Right atrium auricular region (tissue), 2 donors: ENCODE results near the gene MAPRE3. TPM values are rescaled to one million over a fixed set of nuclear protein-coding genes. Genes with fewer than 3 reads are reported as not detected.

Experiments
- DNase-seq: peaks from one replicate; pipeline ENCODE4 v3.0.0-alpha.2; 2019; ENCODE audit warnings: low spot score
- H3K27ac ChIP-seq, 2 donors: fragments of 200-600 bp; sonication (generic); 1 replicate in 1 of 2; 2 replicates in 1 of 2; pipeline ENCODE4 v1.5.1; 2016 to 2019
- H3K27me3 ChIP-seq, 2 donors: fragments of 200-600 bp; sonication (generic); one replicate each; pipeline versions ENCODE4 v1.5.1 to v1.6.0; 2017 to 2019
- H3K36me3 ChIP-seq: fragments of 200-600 bp; sonication (generic); one replicate; pipeline ENCODE4 v1.5.1; 2016
- H3K4me1 ChIP-seq, 2 donors: fragments of 200-600 bp; sonication (generic); one replicate each; pipeline versions ENCODE4 v1.5.1 to v1.6.0; 2017 to 2019
- H3K4me3 ChIP-seq, 2 donors: fragments of 200-600 bp; sonication (generic); 1 replicate in 1 of 2; 2 replicates in 1 of 2; pipeline ENCODE4 v1.5.1; 2017 to 2019; ENCODE audit warnings: mild to moderate bottlenecking in 1 of 2, moderate library complexity in 1 of 2
- H3K9me3 ChIP-seq, 2 donors: fragments of 200-600 bp; sonication (generic); one replicate each; pipeline ENCODE4 v1.5.1; 2019
- CTCF ChIP-seq, 2 donors: fragments of 200-600 bp; sonication (generic); IDR thresholded peaks; one replicate each; pipeline ENCODE4 v1.5.1; 2019; ENCODE audit warnings: antibody characterized with exemption in 2 of 2
- total RNA-seq, 2 donors: library from RNA; depleted of rRNA; stranded (reverse); fragments of >200 nt; gene quantifications; one replicate each; pipeline ENCODE4 v1.1.0, GENCODE V29; 2016

MAPRE3 gene
- total RNA-seq, 2 donors from 2014 or later, result 20.6 to 33.4 TPM

DNA sequence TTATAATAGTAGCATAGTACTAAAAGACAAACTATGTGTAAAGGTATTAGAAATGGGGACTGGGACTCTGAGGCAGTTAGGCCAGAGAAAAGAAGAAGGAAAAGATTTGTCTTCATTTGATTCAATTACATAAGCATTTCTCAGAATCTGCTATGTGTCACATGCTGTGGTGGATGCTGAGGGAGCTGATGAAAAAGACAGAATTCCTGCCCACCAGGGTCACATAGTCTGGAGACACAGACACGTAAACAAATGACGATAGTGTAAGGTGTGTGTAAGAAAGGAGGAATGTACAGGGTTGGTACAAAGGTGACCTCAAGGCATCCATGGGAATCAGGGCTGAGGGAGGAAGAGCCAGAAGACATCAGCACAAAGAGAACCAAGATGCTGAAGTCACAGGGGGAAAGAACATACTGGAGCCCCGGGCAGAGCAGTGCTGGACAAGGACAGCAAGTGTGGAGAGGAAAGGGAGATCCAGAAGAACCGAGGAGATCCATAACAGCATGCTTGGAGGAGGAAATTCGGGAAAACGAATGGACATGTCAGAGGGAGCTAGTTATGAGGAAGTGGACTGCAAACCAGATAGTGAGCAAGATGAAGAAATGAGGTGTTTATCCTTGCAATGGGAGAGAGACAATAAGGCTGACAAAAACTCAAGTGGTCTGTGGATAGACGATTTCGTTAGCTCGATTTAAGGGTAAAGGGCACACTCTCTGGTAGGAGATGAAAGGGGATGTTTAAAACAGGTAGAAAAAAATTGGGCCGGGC, 1.2 kb upstream of the MAPRE3 start:
- no peak for DNase-seq
- Histone ChIP-seq H3K27ac (no peak overlapping the region), H3K36me3 (no peaks in the 10 kb centered on the region), H3K27me3 (no peaks in the 10 kb centered on the region), H3K4me1 (peaks cover 0 to 30% of the 10 kb centered on the region in 2 donors), H3K9me3 (no peaks in the 10 kb centered on the region), H3K4me3 (no peak overlapping the region)
- no peak for TF ChIP-seq CTCF (IDR thresholded peaks at IDR 0.05)

DNA sequence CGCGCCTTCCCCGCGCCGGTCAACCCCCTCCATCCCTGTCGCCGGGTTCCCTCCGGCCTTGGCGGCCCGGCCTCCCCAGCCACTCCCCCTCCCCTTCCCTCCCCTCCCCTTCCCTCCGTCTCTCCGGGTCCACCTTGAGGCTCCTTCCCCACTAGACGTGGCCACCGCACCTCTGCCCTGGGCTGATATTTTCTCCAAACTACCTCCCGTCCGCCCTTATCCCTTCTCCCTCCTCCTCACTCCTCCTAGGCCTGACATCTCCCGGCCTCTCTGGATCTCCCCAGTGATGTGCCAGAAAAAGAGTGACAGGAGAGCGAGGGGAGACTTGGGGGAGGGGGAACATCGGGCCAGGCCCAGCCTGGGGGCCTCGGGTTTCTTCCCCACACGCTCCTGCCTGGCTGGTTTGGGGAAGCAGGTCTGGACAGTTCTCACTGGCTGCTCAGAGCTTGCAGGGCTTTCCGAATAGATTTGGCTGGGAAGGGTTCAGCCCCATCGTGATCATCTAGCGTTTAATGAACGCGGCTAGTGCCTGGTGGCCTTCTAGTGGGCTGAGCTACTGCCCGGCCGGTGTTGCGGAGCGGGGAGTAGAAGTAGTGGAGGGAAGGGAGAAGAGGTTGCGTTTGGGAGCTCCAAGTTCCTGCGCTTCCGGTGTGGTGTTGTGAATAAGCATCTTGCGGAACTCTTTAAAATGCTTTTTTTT, 641 bp downstream of the MAPRE3 start:
- Histone ChIP-seq H3K27me3 (no peaks in the 10 kb centered on the region), H3K4me1 (peaks cover 0 to 34% of the 10 kb centered on the region in 2 donors), H3K4me3 (peak overlapping the region; percentile 90 to 97), H3K27ac (peak overlapping the region; percentile 84 to 89), H3K9me3 (no peaks in the 10 kb centered on the region), H3K36me3 (no peaks in the 10 kb centered on the region)
- TF ChIP-seq CTCF (IDR thresholded peaks at IDR 0.05), result no peak
- DNase-seq, result no peak

DNA sequence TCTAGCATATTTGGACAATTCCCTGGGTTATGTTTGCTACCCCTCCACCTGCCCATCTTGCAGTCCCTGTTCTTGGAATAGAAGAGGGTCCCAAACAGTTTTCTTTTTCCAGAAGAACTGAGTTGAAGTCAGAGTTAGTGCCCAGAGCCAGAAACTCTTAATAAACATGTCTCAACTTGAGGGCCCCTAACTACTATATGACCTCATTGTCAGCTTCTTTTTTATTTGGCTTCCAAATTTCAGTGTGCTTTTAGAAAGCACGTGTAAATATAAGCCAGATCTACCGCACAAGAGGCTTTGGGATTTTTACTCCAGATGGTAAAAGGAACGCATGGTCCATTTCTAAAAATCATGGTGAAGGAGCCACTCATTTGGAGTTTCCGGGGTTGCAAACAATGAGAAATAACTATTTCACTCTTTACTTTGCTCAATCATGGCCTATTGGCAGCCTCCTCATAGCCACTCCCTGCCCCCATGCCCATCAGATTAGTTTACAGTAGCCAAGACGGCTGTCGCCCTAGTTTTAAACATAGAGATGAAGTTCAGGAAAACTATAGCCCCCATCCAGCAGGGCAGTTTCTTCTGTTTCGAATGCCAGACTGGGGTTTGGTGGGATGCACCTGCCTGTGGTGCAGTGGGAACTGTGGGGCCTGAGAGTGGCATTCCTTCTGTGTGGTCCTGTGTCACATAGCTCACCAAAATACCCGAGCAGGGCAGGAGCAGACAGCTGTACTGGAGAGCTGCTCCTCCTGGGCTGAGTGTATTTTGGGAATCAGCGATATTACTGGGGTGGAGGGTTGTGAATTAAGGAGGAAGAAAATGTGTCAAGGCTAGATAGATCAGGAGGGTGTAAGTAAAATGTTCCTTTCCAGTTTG, 1.7 kb downstream of the MAPRE3 start:
- no peak for TF ChIP-seq CTCF (IDR thresholded peaks at IDR 0.05)
- Histone ChIP-seq H3K4me3 (no peak overlapping the region), H3K4me1 (peaks cover 0 to 40% of the 10 kb centered on the region in 2 donors), H3K27me3 (no peaks in the 10 kb centered on the region), H3K36me3 (no peaks in the 10 kb centered on the region), H3K9me3 (no peaks in the 10 kb centered on the region), H3K27ac (peak overlapping the region in 1 of 2 donors; percentile 89)
- peak; percentile 62 for DNase-seq

GRCh38 chr2:26974352-26974751, 3.9 kb downstream of the MAPRE3 start:
- DNase-seq, result no peak
- no peak overlapping the region for H3K4me3 ChIP-seq
- no peaks in the 10 kb centered on the region for H3K9me3 ChIP-seq
- H3K36me3 ChIP-seq, result no peaks in the 10 kb centered on the region
- H3K27ac ChIP-seq, result no peak overlapping the region
- TF ChIP-seq CTCF (IDR thresholded peaks at IDR 0.05), result no peak
- peaks cover 0 to 58% of the 10 kb centered on the region in 2 donors for H3K4me1 ChIP-seq
- no peaks in the 10 kb centered on the region for H3K27me3 ChIP-seq

GRCh38 chr2:26975102-26975501, 4.7 kb downstream of the MAPRE3 start:
- H3K4me3 ChIP-seq, result no peak overlapping the region
- H3K27ac ChIP-seq, result no peak overlapping the region
- H3K4me1 ChIP-seq, result peaks cover 0 to 55% of the 10 kb centered on the region in 2 donors
- TF ChIP-seq CTCF (IDR thresholded peaks at IDR 0.05), result no peak
- no peaks in the 10 kb centered on the region for H3K9me3 ChIP-seq
- no peaks in the 10 kb centered on the region for H3K36me3 ChIP-seq
- H3K27me3 ChIP-seq, result no peaks in the 10 kb centered on the region
- DNase-seq, result no peak
